Ascending aorta (tissue), 2 donors: Measurements from ENCODE around the gene FIG4. TPM values are rescaled to one million over a fixed set of nuclear protein-coding genes. Genes with fewer than 3 reads are reported as not detected.

Experiments used
- DNase-seq, 2 donors: peaks; one replicate each; pipeline ENCODE4 v3.0.0-alpha.2; 2019; ENCODE audit warnings: low spot score in 2 of 2
- H3K27ac ChIP-seq, 2 donors: fragments of 200-600 bp; sonication (generic); one replicate each; pipeline ENCODE4 v1.5.1; 2016 to 2017; ENCODE audit warnings: mild to moderate bottlenecking in 1 of 2
- H3K27me3 ChIP-seq: fragments of 200-600 bp; sonication (generic); one replicate; pipeline ENCODE4 v1.5.1; 2017
- H3K36me3 ChIP-seq, 2 donors: fragments of 200-600 bp; sonication (generic); one replicate each; pipeline ENCODE4 v1.5.1; 2016
- H3K4me1 ChIP-seq, 2 donors: fragments of 200-600 bp; sonication (generic); one replicate each; pipeline ENCODE4 v1.5.1; 2016 to 2017; ENCODE audit warnings: mild to moderate bottlenecking in 1 of 2
- H3K4me3 ChIP-seq, 2 donors: fragments of 200-600 bp; sonication (generic); one replicate each; pipeline ENCODE4 v1.5.1; 2016 to 2017; ENCODE audit warnings: mild to moderate bottlenecking in 1 of 2
- H3K9me3 ChIP-seq, 2 donors: fragments of 200-600 bp; sonication (generic); one replicate each; pipeline ENCODE4 v1.5.1; 2016
- CTCF ChIP-seq, 3 experiments: fragments of 200-600 bp in 2 of 3; fragments of 450-650 bp in 1 of 3; sonication (generic) in 2 of 3; IDR thresholded peaks; one replicate each; pipeline ENCODE4 v1.5.1; 2016 to 2019; ENCODE audit warnings: antibody characterized with exemption in 3 of 3, mild to moderate bottlenecking in 1 of 3, moderate library complexity in 1 of 3
- intact Hi-C: fragments of 100-400 bp; cut with DNase I; formaldehyde crosslinking; loops from one replicate; pipeline ENCODE4 v1.15.1; 2023
- total RNA-seq: library from RNA; depleted of rRNA; stranded (reverse); fragments of >200 nt; gene quantifications from one replicate; pipeline ENCODE4 v1.1.0, GENCODE V29; 2016

FIG4 gene
- 27.9 TPM for total RNA-seq

- intact Hi-C loops, result loop anchor here (1.0 to 10.0 kb wide), 8 partner anchors 208 to 1616 kb away; partner anchors contain the start of genes AMD1, CDC40, CEP57L1 and DDO
- TF ChIP-seq CTCF (IDR thresholded peaks at IDR 0.05), result peak in 2 of 3 experiments; percentile 3 to 38
Observed at GRCh38 chr6:109690737-109691621, at the start of gene FIG4, which contains the start of gene AK9. TSS of gene FIG4 (plus strand) at chr6:109691296. CDS start at chr6:109691436, 140 bp downstream. TSS of gene AK9 (minus strand) at chr6:109691202. CDS start at chr6:109675745, 15,457 bp downstream.

GRCh38 chr6:109644131-109644530 lies 47.0 kb upstream of the FIG4 start:
- H3K36me3 ChIP-seq, result peaks cover 6 to 13% of the 10 kb centered on the region in 2 donors
- H3K27me3 ChIP-seq, result no peaks in the 10 kb centered on the region
- H3K4me3 ChIP-seq, result no peak overlapping the region
- no peaks in the 10 kb centered on the region for H3K4me1 ChIP-seq
- TF ChIP-seq CTCF (IDR thresholded peaks at IDR 0.05), result no peak
- intact Hi-C loops, result no loop called here
- H3K9me3 ChIP-seq, result peaks cover 0 to 7% of the 10 kb centered on the region in 2 donors
- no peak for DNase-seq
- no peak overlapping the region for H3K27ac ChIP-seq

More at GRCh38 chr6:109690737-109691621, at the start of gene FIG4, which contains the start of gene AK9:
- Histone ChIP-seq H3K36me3 (no peaks in the 10 kb centered on the region), H3K9me3 (no peaks in the 10 kb centered on the region), H3K4me3 (peak within 1 kb of the TSS; percentile 65 to 74), H3K27me3 (no peaks in the 10 kb centered on the region), H3K27ac (peak within 1 kb of the TSS; percentile 83 to 90), H3K4me1 (no peaks in the 10 kb centered on the region)
- DNase-seq, result peak; percentile 86 to 96

- DNase-seq, result no peak
- Histone ChIP-seq H3K4me3 (no peak overlapping the region), H3K4me1 (no peaks in the 10 kb centered on the region), H3K36me3 (peaks cover 0 to 9% of the 10 kb centered on the region in 2 donors), H3K9me3 (no peaks in the 10 kb centered on the region), H3K27ac (no peak overlapping the region), H3K27me3 (no peaks in the 10 kb centered on the region)
- TF ChIP-seq CTCF (IDR thresholded peaks at IDR 0.05), result no peak
- intact Hi-C loops, result no loop called here
Observed at GRCh38 chr6:109653264-109653663, 37.8 kb upstream of the FIG4 start.

GRCh38 chr6:109655761-109656262 lies 35.3 kb upstream of the FIG4 start:
- no peak overlapping the region for H3K4me3 ChIP-seq
- intact Hi-C loops, result no loop called here
- peaks cover 3 to 9% of the 10 kb centered on the region in 2 donors for H3K36me3 ChIP-seq
- H3K9me3 ChIP-seq, result no peaks in the 10 kb centered on the region
- no peak for DNase-seq
- TF ChIP-seq CTCF (IDR thresholded peaks at IDR 0.05), result no peak
- H3K27me3 ChIP-seq, result no peaks in the 10 kb centered on the region
- no peaks in the 10 kb centered on the region for H3K4me1 ChIP-seq
- no peak overlapping the region for H3K27ac ChIP-seq

GRCh38 chr6:109660526-109661320 lies 30.4 kb upstream of the FIG4 start:
- no peak overlapping the region for H3K4me3 ChIP-seq
- TF ChIP-seq CTCF (IDR thresholded peaks at IDR 0.05), result no peak
- no peaks in the 10 kb centered on the region for H3K4me1 ChIP-seq
- no peaks in the 10 kb centered on the region for H3K27me3 ChIP-seq
- intact Hi-C loops, result no loop called here
- H3K9me3 ChIP-seq, result no peaks in the 10 kb centered on the region
- H3K36me3 ChIP-seq, result peaks cover 3 to 8% of the 10 kb centered on the region in 2 donors
- DNase-seq, result no peak
- H3K27ac ChIP-seq, result no peak overlapping the region
